PC-3 (cell line): ENCODE results near the gene PRXL2A.

Source experiments
- CTCF ChIP-seq: fragments of 300-600 bp; sonication (generic); conservative IDR thresholded peaks from 2 replicates; pipeline ENCODE4 v1.5.1; 2017; ENCODE audit warnings: antibody characterized with exemption, low read depth, mild to moderate bottlenecking, low read length
- EZH2 ChIP-seq: fragments of 300-600 bp; sonication (generic); IDR thresholded peaks from one replicate; pipeline ENCODE4 v1.6.1; 2017; ENCODE audit warnings: antibody characterized with exemption, mild to moderate bottlenecking, low read length; ENCODE audit not compliant: unreplicated experiment
- EZH2phosphoT487 ChIP-seq: fragments of 300-600 bp; sonication (generic); IDR thresholded peaks from 2 replicates; pipeline ENCODE4 v1.6.1; 2018; ENCODE audit warnings: mild to moderate bottlenecking, antibody characterized with exemption, low read length, borderline replicate concordance

- TF ChIP-seq CTCF: no peak
- TF ChIP-seq EZH2: no peak
- no peak for TF ChIP-seq EZH2phosphoT487
Observed at GRCh38 chr10:80412486-80412885, 4.1 kb downstream of the PRXL2A start.
